Esophagus muscularis mucosa (tissue), 4 donors: ENCODE data around the gene ADGRA3. TPM values are rescaled to one million over a fixed set of nuclear protein-coding genes. Genes with fewer than 3 reads are reported as not detected.

Experiments used
- DNase-seq: peaks from one replicate; pipeline ENCODE4 v3.0.0-alpha.2; 2017; ENCODE audit errors: extremely low spot score
- H3K27ac ChIP-seq, 4 donors: fragments of 200-600 bp; sonication (generic); replicated peaks in 1 of 4; 1 replicate in 3 of 4; 2 replicates in 1 of 4; pipeline ENCODE4 v1.5.1; 2016 to 2019; ENCODE audit warnings: mild to moderate bottlenecking in 1 of 4
- H3K27me3 ChIP-seq, 4 donors: fragments of 200-600 bp; sonication (generic); one replicate each; pipeline versions ENCODE4 v1.5.1 to v1.6.0; 2016 to 2019
- H3K36me3 ChIP-seq, 4 donors: fragments of 200-600 bp; sonication (generic); one replicate each; pipeline ENCODE4 v1.5.1; 2016 to 2019
- H3K4me1 ChIP-seq, 4 donors: fragments of 200-600 bp; sonication (generic); one replicate each; pipeline ENCODE4 v1.5.1; 2016 to 2019
- H3K4me3 ChIP-seq, 4 donors: fragments of 200-600 bp; sonication (generic); 1 replicate in 2 of 4; 2 replicates in 2 of 4; pipeline ENCODE4 v1.5.1; 2016 to 2019; ENCODE audit warnings: mild to moderate bottlenecking in 4 of 4, moderate library complexity in 1 of 4
- H3K9me3 ChIP-seq, 4 donors: fragments of 200-600 bp; sonication (generic); 1 replicate in 3 of 4; 2 replicates in 1 of 4; pipeline ENCODE4 v1.5.1; 2016 to 2019
- EP300 ChIP-seq: sonication (generic); formaldehyde crosslinking; IDR thresholded peaks from one replicate; pipeline ENCODE4 v1.6.1; 2017; ENCODE audit warnings: antibody characterized with exemption
- POLR2A ChIP-seq: fragments of 450-650 bp; IDR thresholded peaks from one replicate; pipeline ENCODE4 v1.6.1; 2017; ENCODE audit warnings: antibody characterized with exemption, moderate library complexity, mild to moderate bottlenecking, low read depth
- POLR2AphosphoS5 ChIP-seq, 2 donors: sonication (generic); formaldehyde crosslinking; IDR thresholded peaks; one replicate each; pipeline ENCODE4 v1.6.1; 2017; ENCODE audit warnings: antibody characterized with exemption in 2 of 2
- WGBS: methylation state at CpG from one replicate; pipeline ENCODE4 v1.1.5; 2018; 5-methylcytosine and 5-hydroxymethylcytosine counted together
- intact Hi-C: fragments of 100-400 bp; cut with DNase I; formaldehyde crosslinking; loops from one replicate; pipeline ENCODE4 v1.15.1; 2023
- total RNA-seq, 4 donors: library from RNA; depleted of rRNA; stranded (reverse); fragments of >200 nt; gene quantifications; one replicate each; pipeline versions ENCODE4 v1.1.0 to v1.2.1, GENCODE V29; 2016
- TF ChIP-seq, protein P1 (sequence below), 3 experiments: fragments of 200-600 bp in 2 of 3; fragments of 450-650 bp in 1 of 3; sonication (generic) in 2 of 3; IDR thresholded peaks; one replicate each; pipeline ENCODE4 v1.5.1; 2017 to 2019; ENCODE audit warnings: antibody characterized with exemption in 3 of 3, mild to moderate bottlenecking in 2 of 3, moderate library complexity in 1 of 3

ADGRA3 gene
- total RNA-seq, 4 donors from 2014 or later, result 24.9 to 41.0 (median 35.3) TPM

DNA sequence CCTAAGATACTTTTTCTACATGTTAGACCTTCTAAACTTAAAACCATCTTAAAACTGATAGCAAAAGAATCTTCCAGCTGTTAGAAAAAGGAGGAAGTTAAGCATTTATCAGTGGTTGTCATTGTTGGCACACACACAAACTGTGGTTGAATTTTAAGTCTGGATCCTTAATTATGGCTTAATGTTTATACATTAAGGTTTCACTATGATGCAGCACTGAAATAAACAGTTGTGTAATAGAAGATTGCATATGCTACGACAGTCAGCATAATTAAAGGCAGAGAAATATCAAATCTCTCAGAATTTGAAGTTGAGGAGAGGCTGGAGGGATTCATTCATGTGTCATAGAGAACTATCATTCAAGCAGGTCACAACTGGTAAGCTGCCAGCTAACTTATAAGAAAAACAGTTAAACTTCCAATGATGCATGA is 32.3 kb downstream of the ADGRA3 start:
- no peak overlapping the region for H3K4me3 ChIP-seq
- intact Hi-C loops, result no loop called here
- no peak for DNase-seq
- no peaks in the 10 kb centered on the region for H3K27me3 ChIP-seq
- TF ChIP-seq, protein P1, sequence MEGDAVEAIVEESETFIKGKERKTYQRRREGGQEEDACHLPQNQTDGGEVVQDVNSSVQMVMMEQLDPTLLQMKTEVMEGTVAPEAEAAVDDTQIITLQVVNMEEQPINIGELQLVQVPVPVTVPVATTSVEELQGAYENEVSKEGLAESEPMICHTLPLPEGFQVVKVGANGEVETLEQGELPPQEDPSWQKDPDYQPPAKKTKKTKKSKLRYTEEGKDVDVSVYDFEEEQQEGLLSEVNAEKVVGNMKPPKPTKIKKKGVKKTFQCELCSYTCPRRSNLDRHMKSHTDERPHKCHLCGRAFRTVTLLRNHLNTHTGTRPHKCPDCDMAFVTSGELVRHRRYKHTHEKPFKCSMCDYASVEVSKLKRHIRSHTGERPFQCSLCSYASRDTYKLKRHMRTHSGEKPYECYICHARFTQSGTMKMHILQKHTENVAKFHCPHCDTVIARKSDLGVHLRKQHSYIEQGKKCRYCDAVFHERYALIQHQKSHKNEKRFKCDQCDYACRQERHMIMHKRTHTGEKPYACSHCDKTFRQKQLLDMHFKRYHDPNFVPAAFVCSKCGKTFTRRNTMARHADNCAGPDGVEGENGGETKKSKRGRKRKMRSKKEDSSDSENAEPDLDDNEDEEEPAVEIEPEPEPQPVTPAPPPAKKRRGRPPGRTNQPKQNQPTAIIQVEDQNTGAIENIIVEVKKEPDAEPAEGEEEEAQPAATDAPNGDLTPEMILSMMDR (IDR thresholded peaks at IDR 0.05), result no peak
- TF ChIP-seq POLR2A, result no peak
- no peak for TF ChIP-seq POLR2AphosphoS5 (IDR thresholded peaks at IDR 0.05)
- H3K4me1 ChIP-seq, result peaks cover 13 to 58% (median 32%) of the 10 kb centered on the region in 4 donors
- whole genome bisulfite sequencing, result 56% methylated on average over 1 of the region's 1 CpG
- no peak overlapping the region for H3K27ac ChIP-seq
- no peaks in the 10 kb centered on the region for H3K9me3 ChIP-seq
- no peaks in the 10 kb centered on the region for H3K36me3 ChIP-seq

DNA sequence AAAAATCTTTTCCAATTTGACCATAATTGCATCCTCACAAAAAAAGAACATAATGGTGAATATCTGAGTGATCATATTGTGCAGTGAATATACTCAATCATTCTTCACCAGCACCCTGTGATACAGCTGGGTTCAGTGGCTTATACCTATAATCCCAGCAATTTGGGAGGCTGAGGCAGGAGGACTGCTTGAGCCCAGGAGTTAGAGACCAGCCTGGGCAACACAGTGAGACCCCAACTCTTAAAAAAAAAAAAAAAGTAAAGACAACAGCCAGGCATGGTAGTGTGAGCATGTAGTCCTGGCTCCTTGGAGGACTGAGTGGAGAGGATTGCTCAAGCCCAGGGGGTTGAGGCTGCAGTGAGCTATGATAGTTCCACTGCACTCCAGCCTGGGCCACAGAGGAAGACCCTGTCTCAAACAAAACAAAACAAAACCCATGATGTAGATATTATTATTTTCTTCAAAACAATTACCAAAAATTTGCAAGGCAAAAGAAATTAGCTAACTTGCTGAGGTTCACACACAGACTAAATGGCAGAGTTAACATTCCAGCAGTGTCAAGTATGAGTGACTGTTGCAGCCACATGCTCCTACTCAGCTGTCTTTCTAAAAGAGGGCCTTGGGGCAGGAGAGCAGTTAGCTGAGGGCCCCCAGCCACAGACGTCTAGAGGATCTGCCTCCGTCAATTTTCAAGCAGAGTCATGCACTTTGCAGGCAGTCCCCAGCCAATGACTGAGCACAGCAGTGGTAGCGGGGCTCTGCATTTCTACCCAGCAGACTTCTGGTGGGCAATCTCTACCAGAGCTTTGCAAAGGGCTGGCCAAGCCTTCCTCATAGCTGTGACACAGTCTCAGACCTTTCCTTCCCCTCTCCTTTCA is 33.4 kb downstream of the ADGRA3 start:
- Histone ChIP-seq H3K27me3 (no peaks in the 10 kb centered on the region), H3K4me1 (peaks cover 13 to 50% (median 33%) of the 10 kb centered on the region in 4 donors), H3K27ac (no peak overlapping the region), H3K9me3 (no peaks in the 10 kb centered on the region), H3K36me3 (no peaks in the 10 kb centered on the region), H3K4me3 (no peak overlapping the region)
- DNase-seq, result no peak
- no peak for TF ChIP-seq POLR2A
- TF ChIP-seq, protein P1 (IDR thresholded peaks at IDR 0.05), result no peak
- no peak for TF ChIP-seq POLR2AphosphoS5 (IDR thresholded peaks at IDR 0.05)
- TF ChIP-seq EP300, result no peak
- WGBS, result 88% methylated on average over 3 of the region's 3 CpGs
- intact Hi-C loops, result no loop called here

DNA sequence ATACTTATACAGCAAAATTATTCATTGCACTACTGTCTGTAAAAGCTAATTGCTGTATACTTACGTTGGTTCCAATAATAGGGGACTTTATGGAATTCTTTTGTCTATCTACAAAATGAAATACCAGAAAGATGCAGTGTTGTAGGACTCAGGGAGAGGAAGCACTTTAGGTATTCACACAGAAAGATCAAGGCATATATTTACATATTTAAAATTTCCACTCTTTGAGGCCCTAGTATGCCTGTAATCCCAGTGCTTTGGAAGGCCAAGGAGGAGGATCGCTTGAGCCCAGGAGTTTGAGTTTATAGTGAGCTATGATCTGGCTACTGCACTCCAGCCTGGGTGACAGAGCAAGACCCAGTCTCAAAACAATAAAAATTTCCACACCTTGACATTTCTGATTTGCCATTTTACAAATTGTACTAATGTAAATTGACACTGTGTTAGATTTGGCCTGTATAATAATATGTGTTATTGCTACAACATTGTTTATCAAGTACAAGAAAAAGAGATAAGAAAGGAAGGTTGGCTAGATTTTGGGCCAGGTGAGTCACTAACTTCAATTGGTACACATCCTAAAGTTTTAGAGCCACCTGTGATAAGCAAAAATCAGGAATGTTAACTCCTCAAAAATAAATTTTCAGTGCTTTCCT is 35.1 kb downstream of the ADGRA3 start:
- Histone ChIP-seq H3K36me3 (no peaks in the 10 kb centered on the region), H3K4me3 (no peak overlapping the region), H3K4me1 (peaks cover 9 to 38% (median 26%) of the 10 kb centered on the region in 4 donors), H3K27ac (no peak overlapping the region), H3K9me3 (no peaks in the 10 kb centered on the region), H3K27me3 (no peaks in the 10 kb centered on the region)
- intact Hi-C loops, result no loop called here
- DNase-seq, result no peak
- WGBS, result 60% methylated on average over 2 of the region's 2 CpGs
- TF ChIP-seq POLR2AphosphoS5 (IDR thresholded peaks at IDR 0.05) (no peak), EP300 (no peak)

DNA sequence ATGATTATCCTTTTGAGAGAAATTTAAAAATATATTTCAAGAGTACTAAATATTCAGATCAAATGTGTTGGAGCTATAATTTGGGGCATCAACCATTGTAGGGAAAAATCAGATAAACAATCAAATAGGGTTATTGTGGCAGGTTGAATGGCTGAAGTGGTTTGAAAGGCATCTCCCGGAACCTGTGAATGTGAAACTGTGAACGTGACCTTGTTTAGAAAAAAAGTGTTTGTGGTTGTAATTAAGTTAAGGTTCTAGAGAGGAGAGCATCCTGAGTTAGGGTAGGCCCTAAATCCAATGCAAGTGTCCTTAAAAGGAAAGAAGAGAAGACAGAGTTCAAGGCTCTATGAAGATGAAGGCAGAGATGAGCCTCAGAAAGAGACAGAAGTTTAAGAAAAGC is 37.4 kb downstream of the ADGRA3 start:
- Histone ChIP-seq H3K9me3 (no peaks in the 10 kb centered on the region), H3K27ac (no peak overlapping the region), H3K4me3 (no peak overlapping the region), H3K27me3 (no peaks in the 10 kb centered on the region), H3K4me1 (peaks cover 6 to 36% (median 21%) of the 10 kb centered on the region in 4 donors), H3K36me3 (no peaks in the 10 kb centered on the region)
- 50% methylated on average over 2 of the region's 2 CpGs for WGBS
- intact Hi-C loops, result no loop called here
- DNase-seq, result no peak
- TF ChIP-seq EP300, result no peak
- TF ChIP-seq, protein P1 (IDR thresholded peaks at IDR 0.05), result no peak
- no peak for TF ChIP-seq POLR2AphosphoS5 (IDR thresholded peaks at IDR 0.05)
- no peak for TF ChIP-seq POLR2A

DNA sequence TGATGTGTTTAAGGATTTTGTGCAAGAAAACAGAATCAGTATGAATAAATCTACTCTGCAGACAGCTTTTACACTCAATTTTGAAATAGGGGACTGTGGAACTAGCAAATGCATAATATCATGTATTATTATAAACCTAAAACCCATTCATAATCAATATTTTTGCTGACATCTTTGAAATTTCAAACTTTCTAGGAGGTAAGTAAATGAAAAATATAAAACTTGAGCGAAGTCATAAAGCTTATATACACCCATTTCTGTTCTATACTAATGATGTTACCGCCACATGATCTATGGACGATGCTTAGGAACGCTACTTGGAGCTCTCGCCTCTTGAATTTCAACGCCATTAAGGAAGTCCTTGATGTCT is 38.1 kb downstream of the ADGRA3 start:
- Histone ChIP-seq H3K4me3 (no peak overlapping the region), H3K27me3 (no peaks in the 10 kb centered on the region), H3K27ac (no peak overlapping the region), H3K4me1 (peaks cover 9 to 36% (median 19%) of the 10 kb centered on the region in 4 donors), H3K9me3 (no peaks in the 10 kb centered on the region), H3K36me3 (no peaks in the 10 kb centered on the region)
- TF ChIP-seq POLR2AphosphoS5 (IDR thresholded peaks at IDR 0.05), result no peak
- no peak for TF ChIP-seq POLR2A
- TF ChIP-seq EP300, result no peak
- TF ChIP-seq, protein P1 (IDR thresholded peaks at IDR 0.05), result no peak
- no peak for DNase-seq
- WGBS, result 89% methylated on average over 6 of the region's 6 CpGs
- intact Hi-C loops, result no loop called here
